Sigmoid colon (tissue), 4 donors: ENCODE measurements around the gene ELF5.

Experiments used
- POLR2AphosphoS5 ChIP-seq, 4 donors: sonication (generic); formaldehyde crosslinking; IDR thresholded peaks; one replicate each; pipeline ENCODE4 v1.6.1; 2017; ENCODE audit warnings: antibody characterized with exemption in 4 of 4
- TF ChIP-seq, protein P1 (sequence below), 4 experiments: fragments of 450-650 bp in 3 of 4; fragments of 200-600 bp in 1 of 4; IDR thresholded peaks; one replicate each; pipeline ENCODE4 v1.5.1; 2016 to 2019; ENCODE audit warnings: antibody characterized with exemption in 4 of 4, mild to moderate bottlenecking in 3 of 4, moderate library complexity in 2 of 4

DNA sequence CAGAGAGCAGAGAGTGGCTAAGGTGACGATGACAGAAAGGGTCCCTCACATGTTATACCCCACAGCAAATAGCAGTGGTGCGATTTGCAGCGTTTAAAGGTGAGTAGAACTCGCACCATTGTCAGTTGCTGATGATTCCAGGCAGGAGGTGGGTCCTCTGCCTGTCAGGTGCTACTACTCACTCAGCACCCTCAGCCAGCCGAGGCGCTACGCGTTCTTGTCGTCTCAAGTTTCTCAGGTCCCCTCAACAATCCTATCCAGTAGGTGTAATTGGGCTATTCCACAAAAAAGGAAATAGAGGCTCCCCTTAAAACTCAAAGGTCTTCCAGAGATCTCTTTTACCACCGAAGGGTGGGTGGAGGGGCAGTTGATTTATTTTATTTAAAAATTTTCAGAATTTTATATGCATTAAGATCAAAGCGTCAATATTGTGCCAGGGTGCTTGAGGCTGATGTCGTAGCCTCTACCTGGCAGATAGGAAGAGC lies 18.3 kb downstream of the ELF5 start:
- TF ChIP-seq, protein P1, sequence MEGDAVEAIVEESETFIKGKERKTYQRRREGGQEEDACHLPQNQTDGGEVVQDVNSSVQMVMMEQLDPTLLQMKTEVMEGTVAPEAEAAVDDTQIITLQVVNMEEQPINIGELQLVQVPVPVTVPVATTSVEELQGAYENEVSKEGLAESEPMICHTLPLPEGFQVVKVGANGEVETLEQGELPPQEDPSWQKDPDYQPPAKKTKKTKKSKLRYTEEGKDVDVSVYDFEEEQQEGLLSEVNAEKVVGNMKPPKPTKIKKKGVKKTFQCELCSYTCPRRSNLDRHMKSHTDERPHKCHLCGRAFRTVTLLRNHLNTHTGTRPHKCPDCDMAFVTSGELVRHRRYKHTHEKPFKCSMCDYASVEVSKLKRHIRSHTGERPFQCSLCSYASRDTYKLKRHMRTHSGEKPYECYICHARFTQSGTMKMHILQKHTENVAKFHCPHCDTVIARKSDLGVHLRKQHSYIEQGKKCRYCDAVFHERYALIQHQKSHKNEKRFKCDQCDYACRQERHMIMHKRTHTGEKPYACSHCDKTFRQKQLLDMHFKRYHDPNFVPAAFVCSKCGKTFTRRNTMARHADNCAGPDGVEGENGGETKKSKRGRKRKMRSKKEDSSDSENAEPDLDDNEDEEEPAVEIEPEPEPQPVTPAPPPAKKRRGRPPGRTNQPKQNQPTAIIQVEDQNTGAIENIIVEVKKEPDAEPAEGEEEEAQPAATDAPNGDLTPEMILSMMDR (IDR thresholded peaks at IDR 0.05), result no peak
- no peak for TF ChIP-seq POLR2AphosphoS5 (IDR thresholded peaks at IDR 0.05)
